ENCODE data around the gene TUBGCP2. TPM values are rescaled to one million over a fixed set of nuclear protein-coding genes. Genes with fewer than 3 reads are reported as not detected.

TUBGCP2 gene
- total RNA-seq, 3 donors from 2014 or later (not counting 1 experiment from before 2014, with no cell fraction given): 74.3 to 81.8 (median 78.7) TPM

DNA sequence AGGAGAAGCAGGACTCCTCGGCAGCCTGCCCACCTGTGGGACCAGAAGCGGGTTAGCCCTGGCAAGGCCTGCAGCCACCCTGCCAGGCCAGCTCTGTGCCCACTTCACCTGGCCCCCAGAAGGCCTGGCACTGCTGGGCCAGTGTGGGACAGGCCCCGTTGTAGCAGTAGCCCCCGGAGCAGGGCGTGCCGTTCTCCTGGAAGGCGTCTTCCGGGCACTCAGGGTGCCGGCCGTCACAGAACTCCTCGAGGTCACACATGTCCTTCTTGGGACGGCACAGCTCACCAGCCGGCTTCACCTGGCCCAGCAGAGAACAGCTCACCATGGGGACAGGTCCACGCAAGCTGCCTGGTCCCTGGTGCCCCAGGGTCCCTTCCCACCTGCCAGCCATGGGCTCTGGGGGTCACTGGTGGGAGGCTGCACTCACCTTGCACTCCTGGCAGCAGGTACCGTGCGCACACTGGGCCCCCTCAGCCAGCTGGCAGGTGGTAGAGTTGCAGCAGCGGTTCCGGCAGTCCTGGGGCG is 37.8 kb downstream of the TUBGCP2 start:
- DNase-seq (no peak), ATAC-seq (no peak)
- H3K9me3 Mint-ChIP-seq: no peaks in the 10 kb centered on the region
- H3K36me3 ChIP-seq (ENCODE audit: control insufficient read depth, insufficient read depth, low read length): peaks cover 82% of the 10 kb centered on the region
- no peaks in the 10 kb centered on the region for H3K9me3 ChIP-seq (ENCODE audit: control insufficient read depth, insufficient read depth, low read length)
- no peaks in the 10 kb centered on the region for H3K27me3 ChIP-seq (ENCODE audit: control insufficient read depth, insufficient read depth, low read length)
- H3K4me1 ChIP-seq (ENCODE audit: control insufficient read depth, insufficient read depth, low read length): peaks cover 33% of the 10 kb centered on the region
- intact Hi-C loops (cut with micrococcal nuclease): no loop called here
- TF ChIP-seq, protein P1, sequence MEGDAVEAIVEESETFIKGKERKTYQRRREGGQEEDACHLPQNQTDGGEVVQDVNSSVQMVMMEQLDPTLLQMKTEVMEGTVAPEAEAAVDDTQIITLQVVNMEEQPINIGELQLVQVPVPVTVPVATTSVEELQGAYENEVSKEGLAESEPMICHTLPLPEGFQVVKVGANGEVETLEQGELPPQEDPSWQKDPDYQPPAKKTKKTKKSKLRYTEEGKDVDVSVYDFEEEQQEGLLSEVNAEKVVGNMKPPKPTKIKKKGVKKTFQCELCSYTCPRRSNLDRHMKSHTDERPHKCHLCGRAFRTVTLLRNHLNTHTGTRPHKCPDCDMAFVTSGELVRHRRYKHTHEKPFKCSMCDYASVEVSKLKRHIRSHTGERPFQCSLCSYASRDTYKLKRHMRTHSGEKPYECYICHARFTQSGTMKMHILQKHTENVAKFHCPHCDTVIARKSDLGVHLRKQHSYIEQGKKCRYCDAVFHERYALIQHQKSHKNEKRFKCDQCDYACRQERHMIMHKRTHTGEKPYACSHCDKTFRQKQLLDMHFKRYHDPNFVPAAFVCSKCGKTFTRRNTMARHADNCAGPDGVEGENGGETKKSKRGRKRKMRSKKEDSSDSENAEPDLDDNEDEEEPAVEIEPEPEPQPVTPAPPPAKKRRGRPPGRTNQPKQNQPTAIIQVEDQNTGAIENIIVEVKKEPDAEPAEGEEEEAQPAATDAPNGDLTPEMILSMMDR (IDR thresholded peaks at IDR 0.05): no peak
- H3K4me1 Mint-ChIP-seq: peaks cover 0 to 15% of the 10 kb centered on the region in 2 donors
- 97% methylated on average over 19 of the region's 19 CpGs for whole genome bisulfite sequencing (ENCODE audit: insufficient coverage)
- H3K36me3 Mint-ChIP-seq: no peaks in the 10 kb centered on the region
- no peak overlapping the region for H3K4me3 Mint-ChIP-seq
- no peak overlapping the region for H3K27ac Mint-ChIP-seq
- no peak overlapping the region for H3K4me3 ChIP-seq (ENCODE audit: low read length)
- H3K27ac ChIP-seq (ENCODE audit: low read length): no peak overlapping the region
- H3K27me3 Mint-ChIP-seq (ENCODE audit: low read depth in 2 of 2): no peaks in the 10 kb centered on the region

DNA sequence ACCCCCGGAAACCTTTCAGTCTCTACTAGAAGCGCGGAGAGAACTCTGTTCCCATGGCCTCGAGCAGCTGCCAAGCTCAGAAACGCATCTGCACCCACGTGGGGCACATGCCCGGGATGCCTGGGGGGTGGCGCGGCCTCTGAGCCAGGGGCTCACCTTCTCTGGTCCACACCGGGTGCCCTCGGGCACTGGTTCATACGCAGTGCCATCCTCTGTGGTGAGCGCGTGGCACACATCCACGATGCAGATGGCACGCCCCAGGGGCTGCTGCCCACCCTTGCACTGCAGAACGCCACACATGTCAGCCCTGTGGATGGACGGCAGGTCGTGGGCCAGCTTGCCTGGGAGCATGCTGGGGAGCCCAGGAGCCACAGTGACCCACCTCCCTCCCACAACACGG is 38.5 kb downstream of the TUBGCP2 start:
- Histone ChIP-seq H3K27ac (ENCODE audit: low read length) (no peak overlapping the region), H3K9me3 (ENCODE audit: control insufficient read depth, insufficient read depth, low read length) (no peaks in the 10 kb centered on the region), H3K27me3 (ENCODE audit: control insufficient read depth, insufficient read depth, low read length) (no peaks in the 10 kb centered on the region), H3K4me3 (ENCODE audit: low read length) (no peak overlapping the region), H3K4me1 (ENCODE audit: control insufficient read depth, insufficient read depth, low read length) (peaks cover 30% of the 10 kb centered on the region), H3K36me3 (ENCODE audit: control insufficient read depth, insufficient read depth, low read length) (peaks cover 82% of the 10 kb centered on the region)
- H3K4me1 Mint-ChIP-seq: peaks cover 0 to 14% of the 10 kb centered on the region in 2 donors
- DNase-seq (no peak), ATAC-seq (no peak)
- WGBS (ENCODE audit: insufficient coverage): 89% methylated on average over 20 of the region's 20 CpGs
- no peaks in the 10 kb centered on the region for H3K36me3 Mint-ChIP-seq
- H3K27me3 Mint-ChIP-seq (ENCODE audit: low read depth in 2 of 2): no peaks in the 10 kb centered on the region
- no peak overlapping the region for H3K4me3 Mint-ChIP-seq
- TF ChIP-seq, protein P1 (IDR thresholded peaks at IDR 0.05): no peak
- H3K27ac Mint-ChIP-seq: no peak overlapping the region
- intact Hi-C loops (cut with micrococcal nuclease): no loop called here
- H3K9me3 Mint-ChIP-seq: no peaks in the 10 kb centered on the region

GRCh38 chr10:133269367-133269766 is 39.3 kb downstream of the TUBGCP2 start:
- H3K4me1 ChIP-seq (ENCODE audit: control insufficient read depth, insufficient read depth, low read length): peaks cover 30% of the 10 kb centered on the region
- 81% methylated on average over 26 of the region's 26 CpGs for WGBS (ENCODE audit: insufficient coverage)
- TF ChIP-seq, protein P1 (IDR thresholded peaks at IDR 0.05): no peak
- H3K9me3 ChIP-seq (ENCODE audit: control insufficient read depth, insufficient read depth, low read length): no peaks in the 10 kb centered on the region
- H3K4me3 ChIP-seq (ENCODE audit: low read length): no peak overlapping the region
- H3K36me3 ChIP-seq (ENCODE audit: control insufficient read depth, insufficient read depth, low read length): peaks cover 82% of the 10 kb centered on the region
- Mint-ChIP-seq H3K4me3 (no peak overlapping the region), H3K27me3 (ENCODE audit: low read depth in 2 of 2) (no peaks in the 10 kb centered on the region), H3K27ac (no peak overlapping the region), H3K9me3 (no peaks in the 10 kb centered on the region), H3K36me3 (no peaks in the 10 kb centered on the region), H3K4me1 (peaks cover 0 to 16% of the 10 kb centered on the region in 2 donors)
- no peak overlapping the region for H3K27ac ChIP-seq (ENCODE audit: low read length)
- DNase-seq (no peak), ATAC-seq (no peak)
- H3K27me3 ChIP-seq (ENCODE audit: control insufficient read depth, insufficient read depth, low read length): no peaks in the 10 kb centered on the region
- intact Hi-C loops (cut with micrococcal nuclease): no loop called here

- DNase-seq (no peak), ATAC-seq (no peak)
- TF ChIP-seq, protein P1 (IDR thresholded peaks at IDR 0.05): no peak
- H3K9me3 ChIP-seq (ENCODE audit: control insufficient read depth, insufficient read depth, low read length): no peaks in the 10 kb centered on the region
- Mint-ChIP-seq H3K4me3 (no peak overlapping the region), H3K4me1 (peaks cover 0 to 24% of the 10 kb centered on the region in 2 donors), H3K27me3 (ENCODE audit: low read depth in 2 of 2) (no peaks in the 10 kb centered on the region), H3K9me3 (no peaks in the 10 kb centered on the region), H3K36me3 (no peaks in the 10 kb centered on the region), H3K27ac (no peak overlapping the region)
- peaks cover 79% of the 10 kb centered on the region for H3K36me3 ChIP-seq (ENCODE audit: control insufficient read depth, insufficient read depth, low read length)
- H3K4me1 ChIP-seq (ENCODE audit: control insufficient read depth, insufficient read depth, low read length): peaks cover 30% of the 10 kb centered on the region
- no peak overlapping the region for H3K4me3 ChIP-seq (ENCODE audit: low read length)
- H3K27ac ChIP-seq (ENCODE audit: low read length): no peak overlapping the region
- intact Hi-C loops (cut with micrococcal nuclease): no loop called here
- WGBS (ENCODE audit: insufficient coverage): 95% methylated on average over 22 of the region's 22 CpGs
- H3K27me3 ChIP-seq (ENCODE audit: control insufficient read depth, insufficient read depth, low read length): no peaks in the 10 kb centered on the region
These were observed 40.1 kb downstream of the TUBGCP2 start for GRCh38 chr10:133268532-133268931.
